Osteoblast (primary cell): Measurements from ENCODE around the gene CELA3B. TPM values are rescaled to one million over a fixed set of nuclear protein-coding genes. Genes with fewer than 3 reads are reported as not detected.
A peak's percentile ranks its signal among the peaks of the same experiment; 100 is the strongest.
"Not testable (repeated sequence)": the region's sequence is repeated elsewhere in the genome, so short reads cannot be mapped to it uniquely, and the experiment has no call there.

Experiments
- DNase-seq: peaks from one replicate; pipeline ENCODE4 v3.0.0; 2011; ENCODE audit warnings: low spot score, mixed read lengths; ENCODE audit not compliant: insufficient read length; ENCODE audit errors: missing footprints
- H2AFZ ChIP-seq: 2 replicates; pipeline ENCODE4 v1.6.0; 2011; ENCODE audit warnings: mild to moderate bottlenecking, low read length
- H3K27ac ChIP-seq: 2 replicates; pipeline ENCODE4 v1.5.1; 2011; ENCODE audit warnings: mild to moderate bottlenecking, low read depth, low read length, moderate library complexity
- H3K27me3 ChIP-seq: 2 replicates; pipeline ENCODE4 v1.6.0; 2012; ENCODE audit warnings: mild to moderate bottlenecking, control low read depth, inconsistent platforms, low read length, moderate library complexity; ENCODE audit not compliant: insufficient read depth
- H3K36me3 ChIP-seq: 2 replicates; pipeline ENCODE4 v1.5.1; 2011; ENCODE audit warnings: mild to moderate bottlenecking, low read length, control low read depth, moderate library complexity; ENCODE audit not compliant: insufficient read depth
- H3K4me1 ChIP-seq: 2 replicates; pipeline ENCODE4 v1.5.1; 2011; ENCODE audit warnings: mild to moderate bottlenecking, low read length, control low read depth, moderate library complexity; ENCODE audit not compliant: insufficient read depth
- H3K4me2 ChIP-seq: 2 replicates; pipeline ENCODE4 v1.6.0; 2011; ENCODE audit warnings: mild to moderate bottlenecking, low read length; ENCODE audit not compliant: insufficient read depth
- H3K4me3 ChIP-seq: fragments of 200-600 bp; sonication (generic); 3 replicates; pipeline ENCODE4 v1.5.1; 2012; ENCODE audit warnings: mild to moderate bottlenecking, low read length, inconsistent platforms; ENCODE audit not compliant: insufficient read depth
- H3K79me2 ChIP-seq: 2 replicates; pipeline ENCODE4 v1.6.0; 2012; ENCODE audit warnings: mild to moderate bottlenecking, low read length, control low read depth, inconsistent platforms; ENCODE audit not compliant: insufficient read depth
- H3K9me3 ChIP-seq: 2 replicates; pipeline ENCODE4 v1.5.1; 2011; ENCODE audit warnings: low read depth, low read length, control low read depth
- H4K20me1 ChIP-seq: 2 replicates; pipeline ENCODE4 v1.6.0; 2012; ENCODE audit warnings: mild to moderate bottlenecking, low read length, control low read depth; ENCODE audit not compliant: insufficient read depth
- CTCF ChIP-seq: IDR thresholded peaks from 2 replicates; pipeline ENCODE4 v1.5.1; 2011; ENCODE audit warnings: mild to moderate bottlenecking, low read depth, low read length, moderate library complexity; ENCODE audit errors: extremely low read depth
- total RNA-seq: library from RNA; depleted of rRNA; stranded (reverse); fragments of >200 nt; gene quantifications from 2 replicates; pipeline ENCODE4 v1.2.3, GENCODE V29; 2012

Gene CELA3B
- not detected in 2 replicates for total RNA-seq

DNA sequence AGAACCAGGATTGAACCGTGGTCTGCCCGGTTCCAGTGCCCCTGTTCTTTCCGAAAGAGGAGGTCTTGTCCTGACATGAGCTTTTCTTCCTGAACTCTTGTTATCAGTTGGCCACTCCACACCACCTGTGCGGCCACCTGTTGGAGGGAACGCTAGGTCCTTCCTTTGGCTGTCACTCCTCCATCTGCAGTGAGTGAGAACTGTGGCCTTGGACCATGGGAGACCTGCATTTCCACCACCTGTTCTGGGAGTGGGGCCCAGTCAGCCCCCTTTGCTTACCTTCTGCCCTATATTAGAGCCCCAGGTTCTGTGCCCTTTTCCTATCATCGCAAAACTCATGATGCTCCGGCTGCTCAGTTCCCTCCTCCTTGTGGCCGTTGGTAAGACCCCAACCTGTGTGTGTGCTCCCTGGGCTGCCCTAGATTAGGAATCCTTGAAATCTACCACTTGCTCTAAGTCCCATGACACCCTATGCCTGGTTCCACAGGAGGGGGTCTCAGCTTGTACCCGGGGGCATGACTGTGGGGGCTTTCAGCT is at the start of gene CELA3B:
TSS of gene CELA3B (plus strand) at position 320 of the 537 bp plus-strand sequence. CDS start at position 338, 18 bp downstream.
- not testable (repeated sequence) for H3K4me2 ChIP-seq, H2AFZ ChIP-seq, H3K9me3 ChIP-seq, H3K79me2 ChIP-seq, H3K36me3 ChIP-seq, H3K4me3 ChIP-seq, H3K27ac ChIP-seq, H3K4me1 ChIP-seq, H4K20me1 ChIP-seq, DNase-seq, H3K27me3 ChIP-seq

- no peak overlapping the region for H2AFZ ChIP-seq
Measured at GRCh38 chr1:21927533-21928237, 49.1 kb upstream of the CELA3B start.

GRCh38 chr1:21930080-21930571 is 46.7 kb upstream of the CELA3B start:
- TF ChIP-seq CTCF = no peak
- Histone ChIP-seq H3K27me3 (no peaks in the 10 kb centered on the region), H3K79me2 (peaks cover 93% of the 10 kb centered on the region), H3K36me3 (peaks cover 29% of the 10 kb centered on the region), H3K4me1 (peaks cover 78% of the 10 kb centered on the region), H3K9me3 (no peaks in the 10 kb centered on the region), H3K4me3 (no peak overlapping the region), H3K4me2 (no peak overlapping the region), H3K27ac (peak overlapping the region; percentile 98), H2AFZ (no peak overlapping the region), H4K20me1 (peaks cover 6% of the 10 kb centered on the region)
- DNase-seq = no peak

More at GRCh38 chr1:21927533-21928237, 49.1 kb upstream of the CELA3B start:
- H3K4me1 ChIP-seq = peaks cover 78% of the 10 kb centered on the region
- H3K27ac ChIP-seq = peak overlapping the region; percentile 89
- peak overlapping the region; percentile 17 for H3K4me2 ChIP-seq
- peak; percentile 94 for DNase-seq
- no peaks in the 10 kb centered on the region for H3K9me3 ChIP-seq
- TF ChIP-seq CTCF = no peak
- no peaks in the 10 kb centered on the region for H3K27me3 ChIP-seq
- peaks cover 92% of the 10 kb centered on the region for H3K79me2 ChIP-seq
- peaks cover 8% of the 10 kb centered on the region for H4K20me1 ChIP-seq
- H3K4me3 ChIP-seq = no peak overlapping the region
- H3K36me3 ChIP-seq = peaks cover 38% of the 10 kb centered on the region

- H3K4me1 ChIP-seq = peaks cover 77% of the 10 kb centered on the region
- peaks cover 6% of the 10 kb centered on the region for H4K20me1 ChIP-seq
- no peak overlapping the region for H3K4me3 ChIP-seq
- peak overlapping the region; percentile 98 for H3K27ac ChIP-seq
- H3K27me3 ChIP-seq = no peaks in the 10 kb centered on the region
- peak overlapping the region; percentile 67 for H3K4me2 ChIP-seq
- H3K9me3 ChIP-seq = no peaks in the 10 kb centered on the region
- H3K36me3 ChIP-seq = peaks cover 26% of the 10 kb centered on the region
- H2AFZ ChIP-seq = no peak overlapping the region
- peaks cover 93% of the 10 kb centered on the region for H3K79me2 ChIP-seq
- DNase-seq = no peak
- TF ChIP-seq CTCF = no peak
Measured at GRCh38 chr1:21930629-21931170, 46.1 kb upstream of the CELA3B start.
